Fibroblast of mammary gland (primary cell): ENCODE measurements around the gene LINGO1.

ENCODE experiments used
- DNase-seq: peaks from one replicate; pipeline ENCODE4 v3.0.0-alpha.2; 2010; ENCODE audit warnings: low read depth
- H3K4me3 ChIP-seq: 2 replicates; pipeline ENCODE4 v1.5.1; 2011; ENCODE audit warnings: low read depth, mild to moderate bottlenecking, low read length, moderate library complexity; ENCODE audit not compliant: control insufficient read depth
- CTCF ChIP-seq: conservative IDR thresholded peaks from 2 replicates; pipeline ENCODE4 v1.5.1; 2011; ENCODE audit warnings: low read depth, low read length, inconsistent platforms; ENCODE audit not compliant: control insufficient read depth, insufficient read depth

LINGO1 gene

GRCh38 chr15:77646104-77646694, 13.5 kb upstream of the LINGO1 start:
- TF ChIP-seq CTCF: no peak
- H3K4me3 ChIP-seq: no peak overlapping the region
- no peak for DNase-seq

GRCh38 chr15:77645602-77646001, 12.9 kb upstream of the LINGO1 start:
- DNase-seq: no peak
- TF ChIP-seq CTCF: no peak
- H3K4me3 ChIP-seq: no peak overlapping the region

- no peak overlapping the region for H3K4me3 ChIP-seq
- no peak for TF ChIP-seq CTCF
- DNase-seq: no peak
These were observed 12.0 kb upstream of the LINGO1 start for GRCh38 chr15:77644543-77645247.

GRCh38 chr15:77643764-77644163, 11.1 kb upstream of the LINGO1 start:
- TF ChIP-seq CTCF: no peak
- no peak for DNase-seq

GRCh38 chr15:77642793-77643430, 10.2 kb upstream of the LINGO1 start:
- no peak overlapping the region for H3K4me3 ChIP-seq
- no peak for TF ChIP-seq CTCF
- DNase-seq: no peak

More at GRCh38 chr15:77643764-77644163, 11.1 kb upstream of the LINGO1 start:
- no peak overlapping the region for H3K4me3 ChIP-seq

- no peak for TF ChIP-seq CTCF
- H3K4me3 ChIP-seq: no peak overlapping the region
- DNase-seq: no peak
These were observed 9.3 kb upstream of the LINGO1 start for GRCh38 chr15:77641999-77642398.
